ENCODE results near the gene FTL.

Gene FTL

GRCh38 chr19:48966541-48967345, 1.6 kb downstream of the FTL start:
- no peak for DNase-seq

GRCh38 chr19:48967346-48968178, 2.5 kb downstream of the FTL start:
- no peak for DNase-seq

- DNase-seq, result no peak
Observed at GRCh38 chr19:48968179-48968661, 3.1 kb downstream of the FTL start.

- no peak for DNase-seq
Observed at GRCh38 chr19:48968813-48969218, 3.7 kb downstream of the FTL start.

GRCh38 chr19:48969276-48970138, 4.4 kb downstream of the FTL start:
- no peak for DNase-seq

GRCh38 chr19:48970139-48970766, 5.1 kb downstream of the FTL start:
- DNase-seq, result no peak

GRCh38 chr19:48970923-48971395, 5.8 kb downstream of the FTL start:
- peak; percentile 50 for DNase-seq

GRCh38 chr19:48975947-48976847, 11.1 kb downstream of the FTL start:
- no peak for DNase-seq

GRCh38 chr19:48977061-48977460, 12.0 kb downstream of the FTL start:
- no peak for DNase-seq

- no peak for DNase-seq
Observed at GRCh38 chr19:48982280-48982679, 17.2 kb downstream of the FTL start.

GRCh38 chr19:48985711-48986110, 20.6 kb downstream of the FTL start:
- DNase-seq, result no peak

GRCh38 chr19:48986211-48986610, 21.1 kb downstream of the FTL start:
- DNase-seq, result no peak

- DNase-seq, result no peak
Observed at GRCh38 chr19:48987323-48987722, 22.2 kb downstream of the FTL start.

- DNase-seq, result no peak
Observed at GRCh38 chr19:48988286-48988685, 23.2 kb downstream of the FTL start.

- DNase-seq, result no peak
Observed at GRCh38 chr19:48988860-48989259, 23.8 kb downstream of the FTL start.

- no peak for DNase-seq
Observed at GRCh38 chr19:48989701-48990291, 24.7 kb downstream of the FTL start.

GRCh38 chr19:48990400-48990799, 25.3 kb downstream of the FTL start:
- no peak for DNase-seq

- no peak for DNase-seq
Observed at GRCh38 chr19:48991011-48991609, 26.0 kb downstream of the FTL start.

GRCh38 chr19:48991873-48992580, 26.9 kb downstream of the FTL start:
- no peak for DNase-seq
